H9 (cell line): Measurements from ENCODE around the gene HPRT1. TPM values are rescaled to one million over a fixed set of nuclear protein-coding genes. Genes with fewer than 3 reads are reported as not detected.

Experiments used
- DNase-seq: peaks from one replicate; pipeline ENCODE4 v3.0.0-alpha.2; 2017
- H2AFZ ChIP-seq: one replicate; pipeline ENCODE4 v1.6.1; 2013; ENCODE audit warnings: mild to moderate bottlenecking, low read length, control low read depth, moderate library complexity
- H2AK5ac ChIP-seq: 2 replicates; pipeline ENCODE4 v1.6.1; 2013; ENCODE audit warnings: low read length, control low read depth, mixed read lengths; ENCODE audit not compliant: insufficient read length
- H2BK120ac ChIP-seq: one replicate; pipeline ENCODE4 v1.6.1; 2013; ENCODE audit warnings: low read depth, mild to moderate bottlenecking, low read length, control low read depth, inconsistent platforms; ENCODE audit not compliant: poor library complexity, severe bottlenecking
- H2BK12ac ChIP-seq: 2 replicates; pipeline ENCODE4 v1.6.1; 2013; ENCODE audit warnings: low read length, control low read depth, mixed read lengths, low read depth; ENCODE audit not compliant: insufficient read length
- H2BK15ac ChIP-seq: 2 replicates; pipeline ENCODE4 v1.6.1; 2013; ENCODE audit warnings: low read depth, low read length, control low read depth
- H2BK20ac ChIP-seq: one replicate; pipeline ENCODE4 v1.6.1; 2013; ENCODE audit warnings: low read depth, mild to moderate bottlenecking, low read length, control low read depth, inconsistent platforms; ENCODE audit not compliant: poor library complexity, severe bottlenecking
- H2BK5ac ChIP-seq: 2 replicates; pipeline ENCODE4 v1.6.1; 2013; ENCODE audit warnings: low read length, control low read depth, mixed read lengths; ENCODE audit not compliant: insufficient read length
- H3K14ac ChIP-seq: 2 replicates; pipeline ENCODE4 v1.6.1; 2013; ENCODE audit warnings: low read length, control low read depth; ENCODE audit not compliant: insufficient read depth
- H3K18ac ChIP-seq: 2 replicates; pipeline ENCODE4 v1.6.1; 2013; ENCODE audit warnings: low read depth, mild to moderate bottlenecking, mixed read lengths, low read length, control low read depth; ENCODE audit not compliant: insufficient read length
- H3K23ac ChIP-seq: 2 replicates; pipeline ENCODE4 v1.6.1; 2013; ENCODE audit warnings: low read length, control low read depth, mixed read lengths, low read depth; ENCODE audit not compliant: insufficient read length
- H3K23me2 ChIP-seq: 2 replicates; pipeline ENCODE4 v1.6.1; 2013; ENCODE audit warnings: low read depth, mild to moderate bottlenecking, mixed read lengths, low read length, control low read depth; ENCODE audit not compliant: insufficient read length, poor library complexity, severe bottlenecking
- H3K27ac ChIP-seq: 2 replicates; pipeline ENCODE4 v1.5.1; 2013; ENCODE audit warnings: low read length, control low read depth, mixed read lengths, low read depth; ENCODE audit not compliant: insufficient read length
- H3K27me3 ChIP-seq: 2 replicates; pipeline ENCODE4 v1.6.1; 2013; ENCODE audit warnings: low read length, control low read depth, inconsistent platforms; ENCODE audit not compliant: insufficient read depth
- H3K4ac ChIP-seq: 2 replicates; pipeline ENCODE4 v1.6.1; 2013; ENCODE audit warnings: low read depth, mild to moderate bottlenecking, control low read depth, inconsistent platforms, low read length, moderate library complexity
- H3K4me1 ChIP-seq: 2 replicates; pipeline ENCODE4 v1.6.1; 2013; ENCODE audit warnings: low read length, control low read depth, inconsistent platforms; ENCODE audit not compliant: insufficient read depth
- H3K4me2 ChIP-seq: 2 replicates; pipeline ENCODE4 v1.6.1; 2013; ENCODE audit warnings: low read length, control low read depth, mixed read lengths; ENCODE audit not compliant: insufficient read length, insufficient read depth
- H3K56ac ChIP-seq: 2 replicates; pipeline ENCODE4 v1.6.1; 2013; ENCODE audit warnings: low read depth, mild to moderate bottlenecking, mixed read lengths, low read length, control low read depth; ENCODE audit not compliant: insufficient read length
- H3K79me1 ChIP-seq: 2 replicates; pipeline ENCODE4 v1.6.1; 2013; ENCODE audit warnings: low read depth, mild to moderate bottlenecking, moderate library complexity, low read length, control low read depth, inconsistent platforms; ENCODE audit not compliant: insufficient read depth, poor library complexity, severe bottlenecking
- H3K79me2 ChIP-seq: 2 replicates; pipeline ENCODE4 v1.6.1; 2013; ENCODE audit warnings: low read length, control low read depth, inconsistent platforms; ENCODE audit not compliant: insufficient read depth
- H3K9ac ChIP-seq: 2 replicates; pipeline ENCODE4 v1.6.1; 2013; ENCODE audit warnings: low read length, control low read depth, mixed read lengths; ENCODE audit not compliant: insufficient read length; ENCODE audit errors: extremely low read depth
- H3K9me3 ChIP-seq: one replicate; pipeline ENCODE4 v1.6.1; 2013; ENCODE audit warnings: low read depth, low read length, inconsistent platforms; ENCODE audit not compliant: control insufficient read depth
- H3T11ph ChIP-seq: one replicate; pipeline ENCODE4 v1.6.1; 2013; ENCODE audit warnings: mild to moderate bottlenecking, low read length, control low read depth, inconsistent platforms
- H4K20me1 ChIP-seq: one replicate; pipeline ENCODE4 v1.6.1; 2013; ENCODE audit not compliant: control insufficient read depth, insufficient read length, insufficient read depth
- H4K5ac ChIP-seq: 2 replicates; pipeline ENCODE4 v1.6.1; 2013; ENCODE audit warnings: low read depth, mild to moderate bottlenecking, mixed read lengths, low read length, control low read depth; ENCODE audit not compliant: insufficient read length
- H4K8ac ChIP-seq: replicated peaks from 2 replicates; pipeline ENCODE4 v1.6.1; 2013; ENCODE audit warnings: low read length, control low read depth, mixed read lengths, low read depth; ENCODE audit not compliant: insufficient read length
- H4K91ac ChIP-seq: 2 replicates; pipeline ENCODE4 v1.6.1; 2013; ENCODE audit warnings: low read depth, mild to moderate bottlenecking, moderate library complexity, mixed read lengths, low read length, control low read depth; ENCODE audit not compliant: insufficient read length
- H3K27ac Mint-ChIP-seq, 3 experiments: 2 replicates in 2 of 3; 3 replicates in 1 of 3; pipeline ENCODE4 v1.8.0; 2020 to 2021; ENCODE audit warnings: mixed read lengths in 3 of 3, mild to moderate bottlenecking in 1 of 3, moderate library complexity in 1 of 3
- H3K27me3 Mint-ChIP-seq: 2 replicates; pipeline ENCODE4 v1.8.0; 2021; ENCODE audit warnings: low read depth, mild to moderate bottlenecking, moderate library complexity, mixed read lengths
- H3K36me3 Mint-ChIP-seq, 3 experiments: 2 replicates in 2 of 3; 3 replicates in 1 of 3; pipeline ENCODE4 v1.8.0; 2020 to 2021; ENCODE audit warnings: low read depth in 3 of 3, mixed read lengths in 3 of 3; ENCODE audit not compliant: insufficient read depth in 1 of 3
- H3K4me1 Mint-ChIP-seq, 2 experiments: 2 replicates each; pipeline ENCODE4 v1.8.0; 2020; ENCODE audit warnings: mixed read lengths in 2 of 2
- H3K4me3 Mint-ChIP-seq, 2 experiments: 2 replicates in 1 of 2; 3 replicates in 1 of 2; pipeline ENCODE4 v1.8.0; 2020 to 2021; ENCODE audit warnings: mild to moderate bottlenecking in 2 of 2, mixed read lengths in 2 of 2, moderate library complexity in 1 of 2
- H3K9me3 Mint-ChIP-seq, 2 experiments: 2 replicates in 1 of 2; 3 replicates in 1 of 2; pipeline ENCODE4 v1.8.0; 2020; ENCODE audit warnings: mild to moderate bottlenecking in 2 of 2, mixed read lengths in 2 of 2, moderate library complexity in 1 of 2
- WGBS: extraction: QIAGEN DNeasy Blood & Tissue Kit; methylation state at CpG from one replicate; pipeline ENCODE4 v1.1.7; 2013; ENCODE audit warnings: missing lambda C conversion rate, low lambda C conversion rate, mixed read lengths; ENCODE audit not compliant: insufficient read length; ENCODE audit errors: extremely low coverage; 5-methylcytosine and 5-hydroxymethylcytosine counted together
- total RNA-seq: library from RNA; stranded (reverse); gene quantifications from 2 replicates; pipeline ENCODE4 v1.2.1, GENCODE V29; 2021
- TF ChIP-seq, protein P1 (sequence below): fragments of 200-600 bp; sonication (generic); conservative IDR thresholded peaks from 3 replicates; pipeline ENCODE4 v1.8.0; 2021; ENCODE audit warnings: antibody characterized with exemption, mild to moderate bottlenecking

HPRT1 gene
- total RNA-seq, 1 experiment from 2014 or later = 39.2 TPM

DNA sequence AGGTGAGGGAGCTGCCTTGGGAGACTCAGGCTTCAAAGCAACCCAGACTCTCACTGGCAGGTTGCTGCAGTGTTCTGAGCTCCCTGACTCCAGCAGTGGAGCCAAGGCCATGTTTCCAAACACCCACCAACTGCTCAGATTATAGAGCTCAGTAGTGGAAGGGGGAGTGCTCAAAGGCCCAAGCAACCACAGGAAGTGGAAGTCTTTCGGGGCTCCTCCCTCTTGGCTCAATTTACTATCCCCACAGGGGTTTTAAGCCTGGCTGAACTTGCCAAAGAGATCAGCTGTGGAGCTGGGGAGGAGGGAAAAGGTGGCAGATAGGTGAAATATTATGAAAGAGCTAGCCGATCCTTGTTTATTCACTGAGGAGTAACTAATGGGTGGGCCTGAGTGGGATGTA lies 82.5 kb downstream of the HPRT1 start:
- Histone ChIP-seq H3K4ac (no peak overlapping the region), H3K9me3 (no peaks in the 10 kb centered on the region), H4K8ac (no peak overlapping the region), H3K14ac (no peak overlapping the region), H4K5ac (no peak overlapping the region), H3K27me3 (peaks cover 18% of the 10 kb centered on the region; the same call in 1 of the 2 replicates), H3K79me1 (no peaks in the 10 kb centered on the region), H3K18ac (no peak overlapping the region), H2BK120ac (no peak overlapping the region), H3K9ac (no peak overlapping the region), H4K20me1 (no peaks in the 10 kb centered on the region), H3K27ac (no peak overlapping the region), H3K23ac (no peak overlapping the region), H4K91ac (no peak overlapping the region), H3K4me1 (peaks cover 9% of the 10 kb centered on the region), H2BK12ac (no peak overlapping the region), H2BK20ac (no peak overlapping the region), H3K4me2 (no peak overlapping the region), H2AK5ac (no peak overlapping the region), H2BK5ac (no peak overlapping the region), H2BK15ac (no peak overlapping the region), H2AFZ (no peak overlapping the region), H3K56ac (no peak overlapping the region), H3K79me2 (no peaks in the 10 kb centered on the region), H3K23me2 (peaks cover 12% of the 10 kb centered on the region), H3T11ph (no peak overlapping the region)
- H3K4me1 Mint-ChIP-seq = peaks cover 28 to 42% of the 10 kb centered on the region in 2 experiments
- TF ChIP-seq, protein P1, sequence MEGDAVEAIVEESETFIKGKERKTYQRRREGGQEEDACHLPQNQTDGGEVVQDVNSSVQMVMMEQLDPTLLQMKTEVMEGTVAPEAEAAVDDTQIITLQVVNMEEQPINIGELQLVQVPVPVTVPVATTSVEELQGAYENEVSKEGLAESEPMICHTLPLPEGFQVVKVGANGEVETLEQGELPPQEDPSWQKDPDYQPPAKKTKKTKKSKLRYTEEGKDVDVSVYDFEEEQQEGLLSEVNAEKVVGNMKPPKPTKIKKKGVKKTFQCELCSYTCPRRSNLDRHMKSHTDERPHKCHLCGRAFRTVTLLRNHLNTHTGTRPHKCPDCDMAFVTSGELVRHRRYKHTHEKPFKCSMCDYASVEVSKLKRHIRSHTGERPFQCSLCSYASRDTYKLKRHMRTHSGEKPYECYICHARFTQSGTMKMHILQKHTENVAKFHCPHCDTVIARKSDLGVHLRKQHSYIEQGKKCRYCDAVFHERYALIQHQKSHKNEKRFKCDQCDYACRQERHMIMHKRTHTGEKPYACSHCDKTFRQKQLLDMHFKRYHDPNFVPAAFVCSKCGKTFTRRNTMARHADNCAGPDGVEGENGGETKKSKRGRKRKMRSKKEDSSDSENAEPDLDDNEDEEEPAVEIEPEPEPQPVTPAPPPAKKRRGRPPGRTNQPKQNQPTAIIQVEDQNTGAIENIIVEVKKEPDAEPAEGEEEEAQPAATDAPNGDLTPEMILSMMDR = no peak
- H3K36me3 Mint-ChIP-seq = no peaks in the 10 kb centered on the region
- H3K27ac Mint-ChIP-seq = peak overlapping the region in 1 of 3 experiments; percentile 23; a peak in 3 of 7 replicates
- peaks cover 9 to 63% of the 10 kb centered on the region in 2 experiments for H3K9me3 Mint-ChIP-seq
- WGBS = no CpG with 5 or more reads among the region's 2 CpGs
- peaks cover 31% of the 10 kb centered on the region for H3K27me3 Mint-ChIP-seq
- no peak for DNase-seq
- peak overlapping the region in 1 of 2 experiments; percentile 22; a peak in 2 of 5 replicates for H3K4me3 Mint-ChIP-seq
